Kasumi-1 (cell line): ENCODE data around the gene ENO2.
"Not testable (repeated sequence)": the region's sequence is repeated elsewhere in the genome, so short reads cannot be mapped to it uniquely, and the experiment has no call there.

Experiments used
- DNase-seq, 2 experiments: peaks; one replicate each; lab custom pipeline; 2025; lab: John Stamatoyannopoulos, UW

Gene ENO2

DNA sequence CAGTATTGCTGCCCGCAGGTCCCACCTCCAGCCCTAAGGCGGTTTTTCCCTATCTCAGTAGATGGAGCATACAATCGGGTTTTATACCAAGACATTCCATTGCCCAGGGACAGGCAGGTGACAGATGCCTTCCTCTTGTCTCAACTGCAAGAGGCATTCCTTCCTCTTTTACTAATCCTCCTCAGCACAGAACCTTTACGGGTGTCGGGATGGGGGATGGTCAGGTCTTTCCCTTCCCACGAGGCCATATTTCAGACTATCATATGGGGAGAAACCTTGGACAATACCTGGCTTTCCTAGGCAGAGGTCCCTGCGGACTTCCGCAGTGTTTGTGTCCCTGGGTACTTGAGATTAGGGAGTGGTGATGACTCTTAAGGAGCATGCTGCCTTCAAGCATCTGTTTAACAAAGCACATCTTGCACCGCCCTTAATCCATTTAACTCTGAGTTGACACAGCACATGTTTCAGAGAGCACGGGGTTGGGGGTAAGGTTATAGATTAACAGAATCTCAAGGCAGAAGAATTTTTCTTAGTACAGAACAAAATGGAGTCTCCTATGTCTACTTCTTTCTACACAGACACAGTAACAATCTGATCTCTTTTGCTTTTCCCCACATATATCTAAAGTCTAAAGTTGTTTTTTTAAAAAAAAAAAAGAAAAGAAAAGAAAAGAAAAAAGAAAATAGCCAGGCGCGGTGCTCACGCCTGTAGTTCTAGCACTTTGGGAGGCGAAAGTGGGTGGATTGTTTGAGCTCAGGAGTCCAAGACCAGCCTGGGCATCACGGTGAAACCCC is 28.0 kb upstream of the ENO2 start:
- not testable (repeated sequence) for DNase-seq

DNA sequence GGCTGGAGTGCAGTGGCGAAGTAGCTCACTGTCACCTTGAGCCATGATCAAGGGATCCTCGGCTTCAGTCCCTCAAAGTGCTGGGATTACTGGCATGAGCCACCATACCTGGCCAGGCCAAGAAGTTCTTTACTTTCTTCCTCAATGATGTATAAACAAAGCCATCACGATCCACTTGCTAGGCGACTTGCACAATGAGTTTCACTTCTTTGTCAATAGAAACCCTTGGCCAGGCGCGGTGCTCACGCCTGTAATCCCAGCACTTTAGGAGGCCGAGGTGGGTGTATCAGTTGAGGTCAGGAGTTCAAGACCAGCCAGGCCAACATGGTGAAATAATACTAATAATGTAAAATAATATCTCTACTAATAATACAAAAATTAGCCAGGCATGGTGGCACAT is 26.9 kb upstream of the ENO2 start:
- DNase-seq, result no peak

DNA sequence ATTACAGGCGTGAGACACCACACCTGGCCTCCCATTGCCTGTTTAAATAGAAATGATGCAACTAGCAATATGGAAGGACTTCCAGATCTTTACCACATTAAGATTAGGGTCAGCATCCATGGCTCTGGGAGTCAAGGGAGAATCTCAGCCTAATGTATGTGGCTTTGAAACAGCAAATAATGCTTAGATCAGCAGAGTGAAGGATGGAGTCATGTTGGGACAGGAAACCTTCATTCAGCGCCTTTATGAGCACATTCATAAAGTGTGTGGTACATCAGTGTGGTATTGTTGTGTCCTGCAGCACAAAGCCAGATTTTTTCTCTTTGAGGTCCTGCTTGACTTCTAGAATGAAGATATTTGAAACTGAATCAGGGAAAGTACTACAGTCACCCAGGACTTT is 26.0 kb upstream of the ENO2 start:
- no peak for DNase-seq

DNA sequence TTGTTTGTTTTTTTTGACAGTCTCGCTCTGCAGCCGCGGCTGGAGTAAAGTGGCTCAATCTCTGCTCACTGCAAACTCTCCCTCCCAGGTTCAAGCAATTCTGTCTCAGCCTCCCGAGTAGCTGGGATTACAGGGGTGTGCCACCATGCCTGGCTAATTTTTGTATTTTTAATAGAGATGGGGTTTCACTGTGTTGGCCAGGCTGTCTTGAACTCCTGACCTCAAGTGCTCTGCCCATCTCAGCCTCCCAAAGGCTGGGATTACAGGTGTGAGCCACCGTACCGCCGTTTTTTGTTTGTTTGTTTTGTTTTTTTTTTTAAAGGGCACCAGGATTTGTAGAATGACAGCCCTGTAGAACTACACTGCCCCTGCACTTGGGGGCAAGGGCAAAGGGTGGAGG is 25.6 kb upstream of the ENO2 start:
- DNase-seq, result not testable (repeated sequence)

DNA sequence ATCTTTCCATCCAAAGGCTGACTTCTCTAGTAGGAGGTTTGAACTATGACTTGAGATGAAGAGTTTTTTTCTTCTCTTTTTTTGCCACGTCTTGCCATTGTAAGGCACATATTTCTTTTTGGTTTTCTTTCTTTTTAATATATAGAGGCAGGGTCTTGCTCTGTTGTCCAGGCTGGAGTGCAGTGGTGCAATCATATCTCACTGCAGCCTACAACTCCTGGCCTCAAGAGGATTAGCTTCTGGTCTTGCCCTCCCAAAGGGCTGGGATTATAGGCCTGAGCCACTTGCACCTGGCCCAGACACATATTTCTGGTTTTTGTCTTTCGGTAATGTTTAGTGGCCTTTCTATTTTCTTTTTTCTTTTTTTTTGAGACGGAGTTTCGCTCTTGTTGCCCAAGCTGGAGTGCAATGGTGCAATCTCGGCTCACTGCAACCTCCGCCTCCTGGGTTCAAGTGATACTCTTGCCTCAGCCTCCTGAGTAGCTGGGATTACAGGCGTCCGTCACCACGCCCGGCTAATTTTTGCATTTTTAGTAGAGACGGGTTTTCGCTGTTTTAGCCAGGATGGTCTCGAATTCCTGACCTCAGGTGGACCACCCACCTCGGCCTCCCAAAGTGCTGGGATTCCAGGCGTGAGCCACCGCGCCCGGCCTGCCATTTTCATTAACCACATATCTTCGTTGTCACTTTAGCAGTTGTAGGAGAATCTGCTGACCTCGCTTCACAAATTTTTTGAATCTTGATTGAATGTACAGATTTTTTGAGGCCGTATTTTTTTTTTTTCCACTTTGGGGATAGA is 24.4 kb upstream of the ENO2 start:
- DNase-seq, result not testable (repeated sequence)

DNA sequence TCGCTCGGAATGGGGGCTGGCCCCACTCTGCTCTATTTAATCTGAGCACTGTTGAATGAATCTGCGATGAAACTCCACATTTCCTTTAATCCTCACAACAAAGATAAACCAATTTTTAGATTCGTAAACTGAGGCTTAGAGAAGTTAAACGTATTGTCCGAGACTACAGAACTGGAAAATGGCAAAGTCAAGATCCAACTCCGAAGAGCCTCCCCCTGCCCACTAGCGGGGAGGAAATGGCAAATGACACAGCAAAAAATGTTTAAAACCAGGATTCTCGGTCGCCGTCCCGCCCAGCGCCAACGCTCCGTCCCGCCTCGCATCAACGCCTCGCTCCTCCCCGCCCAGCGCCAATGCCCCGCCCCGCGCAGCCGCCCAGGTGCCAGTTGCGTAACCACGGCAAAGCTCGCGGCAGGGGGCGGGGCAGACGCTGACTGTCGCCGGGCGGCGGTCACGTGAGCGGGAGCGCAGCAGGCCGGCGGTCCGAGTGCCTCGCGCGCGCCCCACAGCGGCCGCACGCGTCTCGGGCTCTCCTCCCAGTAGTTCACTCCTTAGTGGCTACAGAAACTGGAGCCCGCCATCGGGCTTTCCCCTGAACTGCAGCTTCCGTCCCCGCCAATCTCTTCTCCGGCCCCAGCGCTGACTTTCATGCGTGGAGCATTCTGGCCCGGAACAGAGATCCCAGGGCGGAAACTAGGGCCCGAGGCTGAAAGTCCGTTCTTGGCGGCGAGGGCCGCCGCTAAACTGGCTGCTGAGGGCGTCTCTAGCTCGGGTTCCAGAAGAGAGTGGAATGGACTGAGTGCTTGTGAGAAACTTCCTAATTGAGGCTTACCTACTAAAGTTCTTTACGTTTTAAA is 23.4 kb upstream of the ENO2 start:
- peak; percentile 74 to 86 for DNase-seq

DNA sequence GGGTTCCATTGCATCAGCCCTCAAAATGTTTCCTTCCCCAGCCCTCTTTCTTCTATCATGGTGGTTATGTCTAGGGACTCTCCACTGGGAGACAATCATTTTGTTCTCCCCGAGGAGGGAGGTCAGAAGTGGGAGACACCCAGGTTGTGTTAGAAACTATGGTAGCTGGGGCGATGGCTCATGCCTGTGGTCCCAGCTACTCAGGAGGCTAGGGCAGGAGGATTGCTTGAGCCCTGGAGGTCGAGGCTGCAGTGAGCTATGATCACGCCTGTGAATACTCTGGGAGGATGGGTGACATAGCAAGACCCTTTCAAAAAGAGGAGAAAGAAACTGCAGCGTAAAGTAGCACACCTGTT is 22.8 kb upstream of the ENO2 start:
- no peak for DNase-seq

DNA sequence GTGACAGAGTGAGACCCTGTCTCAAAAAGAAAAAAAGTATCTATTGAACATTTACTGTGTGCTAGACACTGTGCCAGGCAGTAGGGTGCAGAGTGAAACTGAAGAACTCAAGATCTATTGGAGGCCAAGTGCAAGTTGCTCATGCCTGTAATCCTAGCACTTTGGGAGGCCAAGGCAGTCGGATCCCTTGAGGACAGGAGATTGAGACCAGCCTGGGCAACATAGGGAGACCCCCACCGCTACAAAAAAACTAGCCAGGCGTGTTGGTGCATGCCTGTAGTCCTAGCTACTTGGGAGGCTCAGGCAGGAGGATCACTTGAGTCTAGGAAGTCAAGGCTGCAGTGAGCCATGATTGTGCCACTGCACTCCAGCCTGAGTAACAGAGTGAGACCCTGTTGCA is 21.7 kb upstream of the ENO2 start:
- DNase-seq, result not testable (repeated sequence)

DNA sequence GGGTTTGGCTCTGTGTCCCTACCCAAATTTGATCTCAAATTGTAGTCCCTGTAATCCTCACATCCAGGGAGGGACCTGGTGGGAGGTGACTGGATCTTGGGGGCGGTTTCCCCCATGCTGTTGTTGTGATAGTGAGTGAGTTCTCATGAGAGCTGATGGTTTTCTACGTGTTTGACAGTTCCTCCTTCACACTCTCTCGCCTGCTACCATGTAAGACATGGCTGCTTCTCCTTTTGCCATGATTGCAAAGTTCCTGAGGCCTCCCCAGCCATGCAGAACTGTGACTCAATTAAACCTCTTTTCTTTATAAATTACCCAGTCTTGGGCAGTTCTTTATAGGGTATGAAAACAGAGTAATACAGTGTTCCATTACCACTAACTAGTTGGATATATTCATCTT is 20.1 kb upstream of the ENO2 start:
- DNase-seq, result no peak

DNA sequence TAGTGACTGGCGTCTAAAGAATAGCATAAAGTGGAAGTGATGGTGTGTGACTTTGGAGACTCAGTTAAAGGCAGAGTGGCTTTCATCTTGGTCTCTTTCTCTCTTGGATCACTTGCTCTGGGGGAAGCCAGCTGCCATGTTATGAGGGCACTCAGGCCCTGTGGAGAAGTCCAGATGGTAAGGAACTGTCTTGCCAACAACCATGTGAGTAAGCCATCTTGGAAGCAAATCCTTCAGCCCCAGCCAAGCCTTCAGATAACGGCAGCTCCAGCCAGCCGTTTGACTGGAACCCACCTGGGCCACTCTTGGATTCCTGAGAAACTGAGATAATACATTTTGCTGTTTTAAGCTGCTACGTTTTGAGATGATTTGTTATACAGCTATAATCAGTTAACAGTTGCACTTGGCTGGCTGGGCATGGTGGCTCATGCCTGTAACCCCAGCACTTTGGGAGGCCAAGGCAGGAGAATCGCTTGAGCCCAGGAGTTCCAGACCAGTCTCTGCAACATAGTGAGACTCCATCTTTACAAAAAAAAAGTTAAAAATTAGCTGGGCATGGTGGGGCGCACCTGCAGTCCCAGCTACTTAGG is 17.4 kb upstream of the ENO2 start:
- no peak for DNase-seq

DNA sequence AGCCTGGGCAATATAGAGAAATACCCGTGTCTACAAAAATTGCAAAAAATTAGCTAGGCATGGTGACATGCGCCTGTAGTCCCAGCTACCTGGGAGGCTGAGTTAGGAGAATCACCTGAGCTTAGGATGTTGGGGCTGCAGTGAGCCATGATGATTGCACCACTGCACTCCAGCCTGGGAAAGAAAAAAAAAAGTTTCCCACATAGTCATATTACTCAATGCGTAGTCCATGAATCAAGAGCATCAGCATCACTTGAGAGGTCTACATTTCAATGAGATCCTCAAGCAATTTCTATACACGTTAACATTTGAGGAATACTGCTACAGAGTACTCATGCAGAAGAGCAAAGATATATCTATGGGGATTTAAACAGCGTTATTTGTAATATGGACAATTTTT is 15.0 kb upstream of the ENO2 start:
- peak in 1 of 2 experiments; percentile 50 for DNase-seq

DNA sequence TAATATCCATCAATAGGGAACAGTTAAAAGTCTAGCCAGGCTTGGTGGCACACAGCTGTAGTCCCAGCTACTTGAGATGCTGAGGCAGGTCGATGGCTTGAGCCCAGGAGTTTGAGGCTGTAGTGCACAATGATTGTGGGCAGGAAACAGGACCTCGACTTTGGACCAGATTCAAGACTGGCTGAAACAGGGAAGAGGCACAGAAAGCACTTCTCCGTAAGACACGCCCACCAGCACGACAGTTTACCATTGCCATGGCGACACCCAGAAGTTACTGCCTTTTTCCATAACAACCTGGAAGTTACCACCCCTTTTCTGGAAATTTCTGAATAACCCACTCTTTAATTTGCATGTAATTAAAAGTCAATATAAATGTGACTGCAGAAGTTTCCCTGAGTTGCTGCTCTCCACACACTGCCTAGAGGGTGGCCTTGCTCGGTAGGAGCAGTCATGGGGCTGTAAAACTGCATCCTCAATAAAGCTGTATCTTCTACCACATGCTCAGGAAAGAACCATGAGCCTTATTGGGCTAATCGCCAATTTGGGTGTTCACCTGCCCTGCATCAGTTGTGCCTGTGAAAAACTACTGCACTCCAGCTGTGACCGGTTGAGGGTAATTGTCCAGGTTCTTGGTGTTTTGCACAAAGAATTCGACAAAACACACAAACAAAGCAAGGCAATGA is 14.4 kb upstream of the ENO2 start:
- DNase-seq, result peak; percentile 60 to 78

DNA sequence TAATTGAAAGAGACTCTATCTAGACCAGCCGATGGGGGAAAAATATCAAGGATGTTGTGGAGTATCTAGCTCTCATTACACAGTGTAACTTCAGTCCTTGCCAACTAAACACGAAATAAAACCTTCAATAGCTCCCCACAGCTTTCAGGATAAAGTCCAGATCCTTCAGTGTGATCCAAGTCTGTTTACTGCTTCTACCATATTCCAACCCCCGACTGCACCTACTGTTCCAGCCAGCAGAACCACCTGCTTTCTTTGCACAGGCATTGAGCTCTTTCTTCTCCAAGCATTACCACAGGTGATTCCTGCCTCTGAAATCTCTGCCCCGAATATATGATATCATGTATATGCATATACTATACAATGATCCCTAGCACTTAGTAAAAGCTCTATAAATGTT is 11.9 kb upstream of the ENO2 start:
- no peak for DNase-seq

DNA sequence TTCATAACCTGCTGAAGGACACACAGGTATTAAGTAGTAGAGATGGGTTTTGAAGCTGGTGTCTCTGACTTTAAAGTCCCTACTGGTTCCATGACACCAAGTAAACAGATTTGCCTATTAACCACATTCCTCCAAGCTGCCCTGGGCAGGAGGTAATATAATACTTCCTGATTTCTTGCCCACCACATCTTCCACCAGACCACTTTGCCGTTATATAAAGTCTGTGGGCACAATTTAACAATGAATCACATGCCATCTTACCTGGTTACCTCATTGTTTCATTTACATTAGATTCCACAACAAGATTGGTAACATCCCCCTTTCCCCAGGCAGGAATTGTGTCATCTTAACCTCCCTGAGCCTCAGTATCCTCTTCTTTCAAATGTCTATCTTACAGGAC is 10.7 kb upstream of the ENO2 start:
- peak in 1 of 2 experiments; percentile 10 for DNase-seq

DNA sequence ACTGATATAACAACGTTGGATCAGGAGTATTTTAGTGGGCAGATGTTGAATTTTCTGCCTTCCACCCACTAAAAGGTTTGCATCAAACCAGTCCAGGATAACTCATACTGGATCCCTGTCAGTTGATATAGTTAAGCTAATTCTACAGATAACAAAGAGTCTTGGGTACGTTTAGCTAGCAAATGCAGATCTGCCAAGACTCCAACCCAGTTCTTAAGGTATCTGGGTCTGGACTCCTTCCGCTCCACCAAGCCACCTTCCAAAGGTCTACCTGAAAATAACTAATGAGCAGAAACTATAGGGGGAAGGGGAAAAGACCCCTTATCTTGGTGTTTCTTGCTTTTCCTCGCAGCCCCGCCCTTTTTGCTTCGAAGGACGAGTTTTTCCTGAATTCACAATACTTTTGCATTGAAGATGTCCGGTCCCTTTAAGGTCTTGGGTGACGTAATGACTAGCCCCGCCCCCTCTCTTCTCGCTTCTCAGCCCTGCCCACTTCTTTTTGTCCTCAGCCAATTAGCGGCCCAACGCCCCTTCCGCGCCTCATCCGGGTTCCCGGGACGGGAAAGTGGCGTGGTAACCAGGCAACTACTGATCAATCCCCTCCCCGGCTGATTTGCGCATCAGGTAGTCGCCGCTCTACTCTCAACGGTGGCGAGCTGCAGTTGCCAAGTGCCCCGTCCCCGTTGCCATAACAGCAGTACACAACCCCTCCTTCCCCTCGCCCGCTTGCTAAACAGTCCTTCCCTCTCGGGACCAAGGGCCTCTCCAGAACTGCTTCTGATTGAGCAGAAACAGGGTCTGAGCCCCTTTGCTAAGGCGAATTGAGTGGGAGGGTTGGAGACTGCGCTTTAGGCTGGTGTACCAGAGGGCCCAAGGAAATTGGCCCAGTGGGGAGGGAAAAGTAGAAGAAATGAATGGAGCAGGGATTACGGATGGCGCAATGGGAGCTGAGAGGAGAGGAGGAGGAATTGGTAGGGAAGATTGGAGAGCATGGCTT is 9.8 kb upstream of the ENO2 start, which contains the start of gene LRRC23:
TSS of gene LRRC23 (plus strand) at position 543 of the 997 bp plus-strand sequence. CDS start 812 bp downstream, outside the sequence.
- peak; percentile 67 to 77 for DNase-seq

DNA sequence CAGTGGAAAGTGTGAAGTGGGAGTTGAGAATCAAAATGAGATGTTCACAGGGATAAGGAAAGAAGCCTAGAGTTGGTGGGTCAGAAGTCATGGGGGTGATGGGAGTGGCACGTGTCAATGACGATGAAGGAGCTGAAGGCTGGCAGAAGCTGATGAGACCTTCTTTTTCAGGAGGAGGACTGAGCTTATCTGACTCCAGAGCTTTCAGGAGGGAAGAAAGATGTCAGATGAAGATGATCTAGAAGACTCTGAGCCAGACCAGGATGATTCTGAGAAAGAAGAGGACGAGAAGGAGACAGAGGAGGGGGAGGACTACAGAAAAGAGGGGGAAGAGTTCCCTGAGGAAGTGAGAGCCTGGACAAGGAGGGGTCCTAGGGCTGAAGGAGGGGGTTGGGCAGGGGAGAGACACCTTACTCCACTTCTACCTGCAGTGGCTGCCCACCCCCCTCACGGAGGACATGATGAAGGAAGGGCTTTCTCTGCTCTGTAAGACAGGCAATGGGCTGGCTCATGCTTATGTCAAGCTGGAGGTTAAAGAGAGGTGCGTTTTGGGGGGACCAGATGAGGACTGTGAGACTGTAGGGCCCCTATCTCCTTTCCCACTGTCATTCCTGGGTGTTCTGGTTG is 8.9 kb upstream of the ENO2 start:
- no peak for DNase-seq

DNA sequence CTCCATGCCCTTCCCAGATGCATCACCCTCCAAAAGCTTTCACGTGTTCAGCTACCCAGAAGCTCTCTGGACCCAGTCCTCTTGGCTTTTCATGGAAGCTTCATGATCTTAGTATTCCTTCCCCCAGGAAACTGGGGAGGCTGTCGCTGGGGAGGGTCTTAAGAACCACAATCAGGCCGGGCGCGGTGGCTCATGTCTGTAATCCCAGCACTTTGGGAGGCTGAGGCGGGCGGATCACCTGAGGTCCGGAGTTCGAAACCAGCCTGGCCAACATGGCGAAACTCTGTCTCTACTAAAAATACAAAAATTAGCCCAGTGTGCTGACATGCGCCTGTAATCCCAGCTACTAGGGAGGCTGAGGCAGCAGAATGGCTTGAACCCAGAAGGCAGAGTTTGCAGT is 6.2 kb upstream of the ENO2 start:
- DNase-seq, result not testable (repeated sequence)

DNA sequence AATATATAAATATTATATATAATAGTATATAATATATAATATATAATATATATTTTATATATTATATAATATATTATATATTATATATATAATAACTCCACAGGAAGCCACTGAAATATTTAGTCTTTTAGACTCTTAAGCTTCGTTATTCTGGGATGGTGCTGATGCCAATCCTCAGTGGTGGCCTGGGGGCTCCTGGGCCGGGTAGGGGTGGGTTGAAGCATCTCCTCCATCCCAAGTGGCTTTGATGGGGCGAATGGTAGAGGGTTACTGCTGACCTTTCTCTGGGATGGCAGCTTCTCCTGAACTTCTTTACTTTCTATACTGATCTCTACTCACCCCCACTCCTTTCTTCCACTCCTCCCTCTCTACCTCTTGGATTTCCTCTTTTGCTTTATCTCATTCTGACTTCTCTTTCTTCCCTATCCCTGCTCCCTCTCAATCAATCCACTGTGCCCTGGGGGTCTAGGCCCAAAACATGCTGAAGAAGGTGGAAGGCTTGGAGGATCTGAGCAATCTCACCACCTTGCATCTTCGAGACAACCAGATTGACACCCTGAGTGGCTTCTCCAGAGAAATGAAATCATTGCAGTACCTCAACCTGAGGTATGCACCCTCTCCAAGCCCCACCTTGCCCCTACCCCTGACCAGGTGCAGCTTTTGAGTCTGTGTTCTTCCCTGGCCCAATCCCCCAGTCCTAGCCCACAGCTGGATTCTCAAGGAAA is 4.8 kb upstream of the ENO2 start:
- no peak for DNase-seq
